GM12864 (cell line): ENCODE results near the gene ANKRD60.

Experiments
- DNase-seq: peaks from one replicate; pipeline ENCODE4 v3.0.0-alpha.2; 2011; ENCODE audit warnings: low read depth
- H3K4me3 ChIP-seq: 2 replicates; pipeline ENCODE4 v1.5.1; 2011; ENCODE audit warnings: mild to moderate bottlenecking, low read depth, low read length, control low read depth
- CTCF ChIP-seq: IDR thresholded peaks from 2 replicates; pipeline ENCODE4 v1.5.1; 2011; ENCODE audit warnings: low read depth, mild to moderate bottlenecking, moderate library complexity, low read length, control low read depth, inconsistent platforms; ENCODE audit errors: missing control alignments

The ANKRD60 gene

GRCh38 chr20:58243653-58244410 is 15.4 kb upstream of the ANKRD60 start:
- H3K4me3 ChIP-seq = no peak overlapping the region
- no peak for DNase-seq
- no peak for TF ChIP-seq CTCF

DNA sequence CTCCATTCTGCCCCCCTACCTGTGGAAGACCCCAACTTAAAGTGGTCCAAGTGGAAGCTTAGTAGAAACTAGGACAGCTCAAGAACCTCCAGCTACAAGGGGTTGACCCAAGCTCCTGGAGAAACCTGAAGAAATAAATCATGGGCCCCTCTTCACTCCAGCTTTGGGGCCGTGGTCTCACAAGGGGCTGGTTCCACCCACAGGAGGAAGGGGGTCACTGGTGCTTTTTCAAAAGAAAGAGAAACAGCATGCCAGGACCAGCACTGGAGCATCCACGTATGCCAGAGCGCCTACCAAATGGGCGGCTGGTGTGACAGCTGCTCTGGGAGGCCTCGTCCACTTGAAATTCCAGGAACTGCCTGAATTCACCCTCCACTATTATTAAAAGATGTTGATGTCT is 14.4 kb upstream of the ANKRD60 start:
- TF ChIP-seq CTCF = no peak
- DNase-seq = no peak
- H3K4me3 ChIP-seq = no peak overlapping the region

- TF ChIP-seq CTCF = no peak
- H3K4me3 ChIP-seq = no peak overlapping the region
- DNase-seq = no peak
Measured at GRCh38 chr20:58241766-58242465, 13.5 kb upstream of the ANKRD60 start.

- no peak for TF ChIP-seq CTCF
Measured at GRCh38 chr20:58240471-58240870, 12.0 kb upstream of the ANKRD60 start.

DNA sequence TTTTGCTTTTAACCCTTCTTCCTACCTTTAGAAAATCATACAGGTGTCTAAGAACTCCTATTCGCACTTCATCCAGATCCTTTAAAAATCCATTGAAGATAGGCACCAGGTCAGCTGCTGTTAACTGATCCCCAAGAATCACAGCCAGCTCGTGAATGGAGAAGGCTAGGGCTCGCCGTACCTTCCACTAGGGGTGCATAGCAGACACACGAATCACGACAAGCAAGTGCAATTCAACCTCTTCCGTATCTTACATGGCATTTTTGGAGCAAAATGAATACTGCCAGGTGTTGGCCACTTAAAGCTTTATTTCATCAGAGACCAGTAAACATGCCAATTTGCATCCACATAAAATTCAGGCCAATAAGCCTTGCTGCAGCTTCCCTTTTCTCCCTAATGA is 10.8 kb upstream of the ANKRD60 start:
- TF ChIP-seq CTCF = no peak
- no peak overlapping the region for H3K4me3 ChIP-seq
- DNase-seq = no peak

More at GRCh38 chr20:58240471-58240870, 12.0 kb upstream of the ANKRD60 start:
- no peak overlapping the region for H3K4me3 ChIP-seq
- DNase-seq = no peak

DNA sequence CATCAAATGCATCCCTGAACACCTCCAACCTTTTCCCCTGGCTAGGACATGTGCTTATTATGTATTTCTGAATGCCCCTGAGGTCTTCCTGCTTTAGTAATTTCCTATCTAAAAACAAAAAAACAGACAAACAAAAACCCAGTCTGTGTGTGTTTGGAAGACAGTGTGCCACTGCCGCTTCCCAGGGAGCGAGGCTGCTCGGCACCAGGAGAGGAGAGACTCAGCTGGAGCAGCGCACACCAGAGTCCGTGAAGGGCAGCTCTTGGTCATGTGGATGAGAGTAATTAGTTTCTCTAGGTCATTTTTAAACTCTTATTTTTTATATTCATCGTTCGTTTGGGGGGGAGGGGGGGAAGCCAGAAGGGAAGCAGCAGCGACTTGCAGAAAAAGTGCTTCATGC is 10.0 kb upstream of the ANKRD60 start:
- H3K4me3 ChIP-seq = no peak overlapping the region
- no peak for DNase-seq
- TF ChIP-seq CTCF = no peak
